IgD-negative memory B cell (primary cell): Measurements from ENCODE around the gene ADGRE1. TPM values are rescaled to one million over a fixed set of nuclear protein-coding genes. Genes with fewer than 3 reads are reported as not detected.

Experiments used
- polyA plus RNA-seq: library from polyadenylated mRNA; unstranded; fragments of 300-500 nt; fragmentation: Illumina TruSeq; gene quantifications from one replicate; pipeline ENCODE4 v1.2.3, GENCODE V29; 2021

ADGRE1 gene
- polyA plus RNA-seq, 1 donor from 2014 or later = 0.06 TPM

Other genes with a start within 250 kb of the ADGRE1 start
- gene TNFSF14, start 217.4 kb upstream of the ADGRE1 start, polyA plus RNA-seq = 0.25 TPM
- gene C3, start 166.9 kb upstream of the ADGRE1 start, polyA plus RNA-seq = not detected
- gene GPR108, start 150.0 kb upstream of the ADGRE1 start, polyA plus RNA-seq = 81.3 TPM
- 4.0 TPM for gene TRIP10, start 147.9 kb upstream of the ADGRE1 start, polyA plus RNA-seq
- gene SH2D3A, start 120.1 kb upstream of the ADGRE1 start, polyA plus RNA-seq = 32.7 TPM
- gene VAV1, start 114.9 kb upstream of the ADGRE1 start, polyA plus RNA-seq = 47.5 TPM
- not detected for gene MBD3L2B, start 133.9 kb downstream of the ADGRE1 start, polyA plus RNA-seq
- not detected for gene MBD3L5, start 143.0 kb downstream of the ADGRE1 start, polyA plus RNA-seq
- not detected for gene MBD3L4, start 152.6 kb downstream of the ADGRE1 start, polyA plus RNA-seq
- gene MBD3L2, start 161.7 kb downstream of the ADGRE1 start, polyA plus RNA-seq = not detected
- not detected for gene MBD3L3, start 171.1 kb downstream of the ADGRE1 start, polyA plus RNA-seq
- 8.5 TPM for gene ZNF557, start 182.1 kb downstream of the ADGRE1 start, polyA plus RNA-seq